NCI-H526 (cell line): Measurements from ENCODE around the gene GNL1.
A peak's percentile ranks its signal among the peaks of the same experiment; 100 is the strongest.

Source experiments
- DNase-seq, 2 experiments: peaks; one replicate each; lab custom pipeline; 2025; lab: John Stamatoyannopoulos, UW

GNL1 gene

GRCh38 chr6:30568245-30568644 is 12.0 kb upstream of the GNL1 start:
- DNase-seq: no peak

- DNase-seq: no peak
These were observed 9.5 kb upstream of the GNL1 start for GRCh38 chr6:30565772-30566171.

DNA sequence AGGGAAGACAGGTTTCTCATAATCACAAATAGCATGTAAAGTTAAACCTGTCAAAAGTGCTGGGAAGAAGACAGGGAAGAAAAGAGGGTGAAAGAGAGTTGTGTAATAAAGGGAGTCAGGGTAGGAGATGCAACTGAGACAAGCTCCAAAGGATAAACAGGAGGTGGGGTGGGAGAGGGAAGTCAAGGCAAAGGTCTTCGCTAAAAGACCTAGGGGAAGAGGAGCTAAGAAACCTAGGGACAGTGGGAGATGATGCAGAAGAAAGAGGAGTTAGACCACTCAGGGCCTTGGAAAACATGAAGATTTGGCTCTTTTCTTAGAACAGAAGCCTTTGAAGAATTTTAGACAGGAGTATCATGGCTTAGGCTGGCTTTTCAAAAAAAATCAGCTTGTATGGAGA is 7.8 kb upstream of the GNL1 start:
- no peak for DNase-seq

DNA sequence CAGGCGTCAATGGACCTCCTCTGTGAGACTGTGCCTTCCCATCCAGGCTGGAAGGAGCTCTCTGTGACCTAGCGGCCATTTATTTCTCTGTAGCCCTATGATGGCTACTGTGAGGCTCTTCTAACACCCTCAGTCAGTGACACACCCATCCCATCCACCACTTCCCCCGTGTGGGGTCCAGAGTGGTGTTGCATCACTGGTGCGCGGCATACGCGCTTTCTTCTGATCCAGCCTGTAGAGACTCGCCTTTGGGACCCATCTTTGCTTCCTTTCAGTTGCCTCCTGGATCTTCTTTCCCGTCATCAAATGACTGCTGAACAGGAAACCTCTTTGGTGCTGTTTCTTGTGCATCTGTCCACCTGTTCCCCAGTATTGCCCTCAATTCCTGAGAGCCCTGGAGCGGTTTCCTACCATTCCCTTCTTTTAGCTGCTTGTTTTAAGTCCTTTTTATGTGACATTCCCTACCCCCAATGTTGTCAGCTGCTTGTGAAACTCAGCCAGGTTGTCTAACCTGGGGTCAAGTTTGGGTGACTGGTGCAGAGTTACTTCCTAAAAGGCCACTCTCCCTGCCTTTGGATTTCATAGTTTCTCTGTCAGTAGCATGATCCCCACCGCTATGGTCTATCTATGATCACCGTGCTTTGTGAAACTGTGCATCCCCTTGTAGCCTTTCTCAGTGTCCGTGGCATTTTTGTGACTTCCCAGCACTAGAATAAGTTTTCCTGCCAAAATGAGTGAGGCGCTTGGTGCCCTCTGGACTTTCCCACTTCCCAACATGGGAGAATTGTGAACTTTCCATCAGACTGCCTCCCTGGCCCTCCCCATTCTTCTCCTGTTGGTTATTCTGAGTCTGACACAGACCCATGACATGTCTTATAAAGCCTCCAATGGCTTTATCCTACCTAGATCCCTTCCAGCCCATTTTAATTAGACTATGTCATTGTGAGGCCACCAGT is 6.5 kb upstream of the GNL1 start:
- no peak for DNase-seq

DNA sequence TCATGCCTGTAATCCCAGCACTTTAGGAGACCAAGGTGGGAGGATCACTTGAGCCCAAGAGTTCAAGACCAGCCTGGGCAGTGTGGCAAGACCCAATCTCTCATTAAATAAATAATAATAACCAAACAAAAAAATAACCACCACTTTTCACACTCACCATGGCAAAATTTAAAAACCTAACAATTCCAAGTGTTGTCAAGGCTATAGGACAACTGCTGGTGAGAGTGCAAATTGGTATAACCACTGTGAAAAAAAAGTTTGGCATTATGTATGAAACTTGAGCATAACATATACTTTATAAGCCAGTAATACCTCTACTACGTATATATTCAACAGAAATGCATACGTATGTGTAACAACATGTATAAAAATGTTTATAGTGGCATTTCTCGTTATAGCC is 4.6 kb upstream of the GNL1 start:
- no peak for DNase-seq

- DNase-seq: no peak
These were observed 1.3 kb upstream of the GNL1 start for GRCh38 chr6:30557683-30557981.

GRCh38 chr6:30556906-30557682 is 805 bp upstream of the GNL1 start, which contains the start of gene PRR3:
TSS of gene PRR3 (plus strand) at chr6:30557295. CDS start at chr6:30557345, 50 bp downstream.
- DNase-seq: peak; percentile 86 to 91

GRCh38 chr6:30555816-30556065 is 548 bp downstream of the GNL1 start:
- DNase-seq: no peak

DNA sequence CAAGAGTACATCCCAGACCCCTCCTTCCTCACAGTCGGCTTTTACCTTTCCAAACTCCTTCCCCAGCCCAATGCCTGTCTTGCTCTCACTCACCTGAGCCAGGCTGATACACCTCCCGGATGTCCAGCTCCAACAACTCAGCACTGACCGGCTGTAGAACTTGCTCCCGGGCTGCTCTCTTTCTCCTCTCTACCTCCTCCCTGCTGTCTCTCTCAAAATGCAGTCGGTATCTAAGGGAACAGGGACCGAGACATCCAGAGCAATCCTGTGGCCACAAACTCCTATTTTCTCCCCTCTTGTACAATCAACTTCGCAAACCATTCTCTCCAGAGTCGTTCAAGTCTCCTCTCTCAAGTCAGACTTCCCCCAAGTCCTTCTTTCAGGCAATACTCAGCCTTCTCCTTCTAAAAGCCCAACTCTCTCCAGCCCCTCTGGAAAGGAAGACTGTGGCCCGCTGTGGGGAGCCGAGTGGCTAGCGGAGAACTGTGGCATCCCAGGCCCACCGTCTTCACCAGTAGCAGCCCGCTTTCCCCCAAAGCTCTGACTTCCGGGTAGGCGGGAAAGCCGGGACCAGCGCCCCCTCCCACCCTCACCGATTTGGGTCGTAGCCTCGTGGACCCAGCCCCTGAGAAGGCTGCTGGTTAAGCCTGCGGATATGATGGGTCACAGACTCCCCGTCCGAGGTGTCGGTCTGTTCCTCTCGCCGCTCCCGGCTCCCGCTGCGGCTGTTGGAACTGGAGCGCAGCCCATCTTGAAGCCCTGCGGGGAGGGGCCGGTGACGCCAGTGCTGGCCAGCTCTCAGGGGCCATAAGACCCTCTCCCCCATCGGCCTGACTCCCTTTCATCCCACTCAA is 1.1 kb downstream of the GNL1 start:
- peak in 1 of 2 experiments; percentile 63 for DNase-seq

DNA sequence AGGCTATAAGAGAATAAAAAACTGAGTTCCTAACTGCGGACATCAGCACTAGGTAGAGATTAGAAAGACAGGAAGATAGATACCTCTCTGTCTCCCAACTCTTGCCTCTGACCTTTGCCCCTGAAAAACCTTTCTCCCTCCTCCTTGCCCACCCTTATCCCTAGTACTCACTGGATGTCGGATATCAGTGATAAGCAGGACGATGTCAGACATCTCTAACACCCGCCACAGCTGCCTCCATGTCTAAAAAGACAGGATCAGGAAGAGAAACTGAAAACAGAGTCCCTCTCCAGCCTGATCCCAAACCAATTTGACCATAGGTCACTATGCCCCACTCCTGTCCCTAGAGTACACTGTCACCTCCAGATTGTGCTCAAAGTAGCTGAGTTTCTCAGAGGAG is 1.9 kb downstream of the GNL1 start:
- DNase-seq: no peak

GRCh38 chr6:30548375-30548774 is 7.9 kb downstream of the GNL1 start:
- DNase-seq: no peak

DNA sequence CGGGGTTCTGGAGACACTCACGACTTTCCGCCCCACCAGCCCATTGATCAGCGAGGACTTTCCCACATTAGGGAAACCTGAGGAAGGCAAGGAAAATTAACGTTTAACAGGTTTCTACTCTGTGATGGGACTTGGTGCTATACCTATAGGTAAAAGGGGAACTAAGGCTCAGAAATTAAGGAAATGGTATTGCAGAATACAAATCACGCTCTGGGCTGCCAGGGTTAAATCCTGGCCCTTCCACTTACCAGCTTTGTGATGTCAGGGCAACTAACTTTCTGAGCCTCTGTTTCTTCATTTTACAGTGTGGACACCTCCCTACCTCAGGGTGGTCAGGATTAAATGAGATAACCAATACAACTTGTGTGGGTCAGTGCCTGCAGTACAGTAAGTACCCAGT is 8.8 kb downstream of the GNL1 start:
- DNase-seq: no peak

DNA sequence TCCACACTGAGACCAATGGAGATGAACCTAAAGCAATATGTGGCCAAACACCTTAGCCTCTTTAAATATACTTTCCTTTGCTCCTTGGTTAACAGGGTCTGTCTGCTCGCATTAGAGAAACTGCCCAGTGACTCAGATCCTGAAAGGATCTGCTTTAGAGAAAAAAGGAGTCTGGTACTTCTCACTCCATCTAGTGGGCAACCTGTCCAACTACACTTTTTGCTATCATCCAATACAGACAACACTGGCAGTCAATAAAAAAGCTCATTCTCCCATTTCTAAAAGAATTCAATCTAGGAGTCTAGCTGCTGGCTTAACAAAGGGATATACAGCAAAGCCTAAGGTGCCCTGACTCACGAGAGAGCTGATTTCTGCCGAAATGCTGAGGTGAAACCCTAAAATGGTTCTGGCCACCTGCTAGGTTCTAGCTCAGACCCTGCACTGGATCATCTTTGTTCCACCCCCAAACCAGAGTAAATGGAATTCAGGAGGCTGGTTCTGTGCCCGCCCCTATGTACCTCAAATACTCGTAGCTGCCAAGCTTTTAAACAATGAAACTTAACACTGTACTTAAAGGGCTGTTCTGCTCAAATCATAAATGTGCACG is 11.5 kb downstream of the GNL1 start:
- peak in 1 of 2 experiments; percentile 59 for DNase-seq

DNA sequence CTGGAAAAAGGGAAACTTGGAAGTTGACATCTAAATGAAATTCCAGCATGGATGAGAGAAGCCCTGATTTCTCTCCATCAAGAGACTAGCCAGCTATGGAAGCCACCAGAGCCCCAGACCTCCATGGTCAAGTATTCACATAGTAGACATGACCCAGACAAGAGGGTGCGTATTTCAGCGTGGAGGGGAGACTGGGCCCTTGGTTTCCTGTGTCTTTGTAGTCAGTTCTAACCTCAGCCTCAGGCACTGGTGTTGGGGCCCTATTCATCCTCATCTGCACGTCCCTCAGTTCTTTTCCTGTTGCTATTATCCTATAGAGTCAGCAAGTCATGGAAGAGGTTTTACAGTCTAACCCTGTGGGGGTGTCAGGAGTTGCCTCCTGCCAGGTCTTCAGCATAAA is 12.5 kb downstream of the GNL1 start:
- no peak for DNase-seq

- no peak for DNase-seq
These were observed 13.4 kb downstream of the GNL1 start for GRCh38 chr6:30542915-30543314.

- DNase-seq: peak in 1 of 2 experiments; percentile 6
These were observed 13.9 kb downstream of the GNL1 start for GRCh38 chr6:30542404-30542725.

GRCh38 chr6:30541515-30542403 is 14.5 kb downstream of the GNL1 start:
- peak; percentile 72 to 83 for DNase-seq

GRCh38 chr6:30537931-30538330 is 18.4 kb downstream of the GNL1 start:
- no peak for DNase-seq

GRCh38 chr6:30533460-30534294 is 22.6 kb downstream of the GNL1 start:
- no peak for DNase-seq

DNA sequence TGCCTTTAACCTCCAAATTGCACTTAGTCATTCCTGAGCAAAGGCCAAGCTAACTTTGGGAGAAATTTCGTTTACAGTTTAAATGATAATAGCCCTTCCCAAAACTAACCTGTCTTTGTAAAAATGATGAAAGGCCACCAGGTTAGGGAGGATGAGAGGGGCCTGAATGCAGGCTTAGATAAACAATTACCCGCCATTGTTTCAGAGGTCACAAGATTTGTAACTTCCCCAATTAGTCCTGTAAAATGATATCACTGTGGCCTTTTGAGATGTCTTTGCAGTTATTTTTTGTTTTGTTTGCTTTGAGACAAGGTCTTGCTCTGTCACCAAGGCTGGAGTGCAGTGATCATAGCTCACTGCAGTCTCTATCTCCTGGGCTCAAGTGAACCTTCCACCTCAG is 26.3 kb downstream of the GNL1 start:
- DNase-seq: no peak
